HG03064 (cell line): ENCODE results near the gene IL6.
"Not testable (repeated sequence)": the region's sequence is repeated elsewhere in the genome, so short reads cannot be mapped to it uniquely, and the experiment has no call there.

Source experiments
- ATAC-seq: cut with Tn5 transposase; IDR thresholded peaks from one replicate; pipeline ENCODE4 v1.9.1; 2021; ENCODE audit warnings: low read depth; ENCODE audit not compliant: unreplicated experiment

The IL6 gene

DNA sequence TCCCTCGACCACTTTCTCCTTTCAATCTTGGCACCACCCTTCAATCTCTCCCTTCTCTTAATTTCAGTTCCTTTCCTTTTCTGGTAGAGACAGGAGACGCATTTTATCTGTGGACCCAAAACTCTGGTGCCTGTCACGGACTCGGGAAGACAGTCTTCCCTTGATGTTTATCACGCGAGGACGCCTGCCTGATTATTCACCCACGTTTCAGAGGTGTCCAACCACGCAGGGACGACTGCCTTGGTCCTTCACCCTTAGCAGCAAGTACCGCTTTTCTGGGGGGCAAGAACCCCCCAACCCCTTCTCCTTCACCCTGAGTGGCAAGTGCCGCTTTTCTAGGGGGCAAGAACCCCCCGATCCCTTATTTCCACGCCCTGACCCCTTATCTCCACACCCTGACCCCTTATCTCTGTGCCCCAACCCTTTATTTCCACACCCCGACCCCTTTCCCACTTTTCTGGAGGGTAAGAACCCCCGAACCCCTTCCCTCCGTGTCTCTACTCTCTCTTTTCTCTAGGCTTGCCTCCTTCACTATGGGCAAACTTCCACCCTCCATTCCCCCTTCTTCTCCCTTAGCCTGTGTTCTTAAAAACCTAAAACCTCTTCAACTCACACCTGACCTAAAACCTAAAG is 22.9 kb upstream of the IL6 start:
- ATAC-seq, result not testable (repeated sequence)

DNA sequence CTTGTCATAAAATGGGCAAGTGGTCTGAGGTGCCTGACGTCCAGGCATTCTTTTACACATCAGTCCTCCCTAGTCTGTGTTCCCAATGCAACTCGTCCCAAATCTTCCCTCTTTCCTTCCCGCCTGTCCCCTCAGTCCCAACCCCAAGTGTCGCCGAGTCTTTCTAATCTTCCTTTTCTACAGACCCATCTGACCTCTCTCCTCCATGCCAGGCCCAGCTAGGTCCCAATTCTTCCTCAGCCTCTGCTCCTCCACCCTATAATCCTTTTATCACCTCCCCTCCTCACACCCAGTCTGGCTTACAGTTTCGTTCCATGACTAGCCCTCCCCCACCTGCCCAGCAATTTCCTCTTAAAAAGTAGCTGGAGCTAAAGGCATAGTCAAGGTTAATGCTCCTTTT is 22.3 kb upstream of the IL6 start:
- ATAC-seq, result not testable (repeated sequence)

DNA sequence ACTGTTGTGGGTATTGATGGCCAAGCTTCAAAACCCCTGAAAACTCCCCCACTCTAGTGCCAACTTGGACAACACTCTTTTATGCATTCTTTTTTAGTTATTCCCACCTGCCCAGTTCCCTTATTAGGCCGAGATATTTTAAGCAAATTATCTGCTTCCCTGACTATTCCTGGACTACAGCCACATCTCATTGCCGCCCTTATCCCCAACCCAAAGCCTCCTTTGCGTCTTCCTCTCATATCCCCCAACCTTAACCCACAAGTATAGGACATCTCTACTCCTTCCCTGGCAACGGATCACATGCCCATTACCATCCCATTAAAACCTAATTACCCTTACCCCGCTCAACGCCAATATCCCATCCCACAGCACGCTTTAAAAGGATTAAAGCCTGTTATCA is 21.1 kb upstream of the IL6 start:
- ATAC-seq, result not testable (repeated sequence)

- not testable (repeated sequence) for ATAC-seq
These were observed 19.8 kb upstream of the IL6 start for GRCh38 chr7:22707026-22707691.

- not testable (repeated sequence) for ATAC-seq
These were observed 18.8 kb upstream of the IL6 start for GRCh38 chr7:22708214-22708613.

- ATAC-seq, result not testable (repeated sequence)
These were observed 18.3 kb upstream of the IL6 start for GRCh38 chr7:22708677-22709061.

DNA sequence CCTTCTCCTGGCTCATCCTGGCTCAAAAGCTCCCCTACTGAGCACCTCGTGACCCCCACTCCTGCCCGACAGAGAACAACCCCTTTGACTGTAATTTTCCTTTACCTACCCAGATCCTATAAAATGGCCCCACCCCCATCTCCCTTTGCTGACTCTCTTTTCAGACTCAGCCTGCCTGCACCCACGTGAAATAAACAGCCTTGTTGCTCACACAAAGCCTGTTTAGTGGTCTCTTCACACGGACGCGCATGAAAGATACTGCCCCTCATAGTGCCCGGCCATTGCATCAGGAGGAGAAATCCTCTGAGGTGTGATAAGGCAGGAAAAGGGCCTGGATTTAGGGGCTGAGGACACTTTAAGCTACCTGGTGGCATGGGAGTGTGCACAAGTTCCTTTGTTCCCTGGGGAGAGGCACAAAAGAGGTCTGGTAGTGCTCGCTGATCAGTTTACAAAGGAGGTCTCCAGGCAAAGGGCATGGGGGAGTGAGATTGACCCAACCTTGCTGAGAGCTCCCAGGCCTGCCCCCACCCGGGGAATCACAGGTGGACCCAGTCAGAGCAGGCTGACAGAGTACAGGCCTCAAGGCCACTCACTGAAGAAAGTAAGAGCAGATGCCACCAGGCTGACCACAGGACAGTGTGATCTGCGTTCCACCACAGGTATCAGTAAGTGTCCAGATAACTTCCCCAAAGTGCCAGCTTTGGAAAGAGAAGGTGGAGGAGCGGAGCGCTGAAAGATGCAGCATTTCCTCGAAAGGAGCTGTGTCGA is 17.8 kb upstream of the IL6 start:
- not testable (repeated sequence) for ATAC-seq

DNA sequence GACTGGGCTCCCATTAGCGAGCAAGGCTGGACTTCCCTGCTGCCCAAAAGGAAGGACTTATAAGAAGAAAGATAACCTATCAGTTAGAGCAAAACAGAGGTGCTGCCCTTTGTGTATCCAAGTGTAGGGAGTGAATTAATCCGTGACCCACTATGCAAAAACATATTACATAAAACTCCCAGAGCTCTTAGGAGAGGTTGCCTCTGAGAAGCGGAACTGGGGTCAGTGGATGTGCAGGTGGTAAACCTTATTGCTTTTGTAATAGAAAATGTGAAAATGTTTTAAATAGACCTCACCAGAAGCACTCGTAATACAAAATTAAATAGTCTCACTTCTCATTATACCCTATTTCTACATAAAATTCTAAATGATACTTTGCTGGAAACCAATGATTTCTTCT is 17.1 kb upstream of the IL6 start:
- no peak for ATAC-seq

GRCh38 chr7:22712999-22713398 is 14.0 kb upstream of the IL6 start:
- no peak for ATAC-seq

DNA sequence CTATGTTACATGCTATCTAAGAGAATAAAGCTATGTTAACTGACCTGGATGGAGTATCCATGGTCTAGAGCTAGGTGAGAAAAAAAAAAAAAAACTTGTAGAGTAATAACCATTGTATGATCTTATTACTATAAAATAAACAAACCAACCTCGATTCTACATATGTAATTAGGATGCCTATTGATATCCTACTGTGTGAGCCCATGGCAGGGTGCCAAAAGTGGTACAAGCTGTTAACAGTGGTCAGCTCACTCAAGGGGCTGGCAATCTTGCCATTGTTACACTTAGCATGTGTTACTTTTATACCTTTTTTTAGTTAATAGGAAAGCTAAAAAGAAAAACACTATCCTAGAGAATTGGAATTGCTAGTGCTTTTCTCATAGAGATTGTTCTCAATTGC is 13.5 kb upstream of the IL6 start:
- no peak for ATAC-seq

GRCh38 chr7:22715969-22716368 is 11.0 kb upstream of the IL6 start:
- ATAC-seq, result no peak

DNA sequence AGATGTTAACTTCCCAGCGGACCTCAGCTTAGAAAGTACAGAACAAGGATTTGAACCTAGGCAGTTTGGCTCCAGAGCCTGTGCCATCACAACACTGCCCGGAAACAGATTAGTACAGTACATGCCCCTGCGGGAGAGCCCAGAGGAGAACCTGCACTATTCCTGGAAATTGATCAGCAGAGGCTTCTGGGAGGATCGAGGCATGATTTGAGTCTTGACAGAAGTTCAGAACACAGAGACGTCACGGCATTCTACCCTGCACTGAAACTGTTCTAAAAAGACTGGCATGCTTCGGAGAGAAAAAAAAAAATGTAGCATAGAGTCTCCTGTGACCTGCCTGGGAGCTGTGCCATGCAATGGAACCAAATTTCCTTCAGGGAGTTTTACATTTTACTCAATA is 9.2 kb upstream of the IL6 start:
- ATAC-seq, result no peak

- ATAC-seq, result no peak
These were observed 8.7 kb upstream of the IL6 start for GRCh38 chr7:22718200-22718711.

GRCh38 chr7:22718911-22719420 is 8.0 kb upstream of the IL6 start:
- ATAC-seq, result no peak

GRCh38 chr7:22720791-22721786 is 5.9 kb upstream of the IL6 start:
- ATAC-seq, result no peak

DNA sequence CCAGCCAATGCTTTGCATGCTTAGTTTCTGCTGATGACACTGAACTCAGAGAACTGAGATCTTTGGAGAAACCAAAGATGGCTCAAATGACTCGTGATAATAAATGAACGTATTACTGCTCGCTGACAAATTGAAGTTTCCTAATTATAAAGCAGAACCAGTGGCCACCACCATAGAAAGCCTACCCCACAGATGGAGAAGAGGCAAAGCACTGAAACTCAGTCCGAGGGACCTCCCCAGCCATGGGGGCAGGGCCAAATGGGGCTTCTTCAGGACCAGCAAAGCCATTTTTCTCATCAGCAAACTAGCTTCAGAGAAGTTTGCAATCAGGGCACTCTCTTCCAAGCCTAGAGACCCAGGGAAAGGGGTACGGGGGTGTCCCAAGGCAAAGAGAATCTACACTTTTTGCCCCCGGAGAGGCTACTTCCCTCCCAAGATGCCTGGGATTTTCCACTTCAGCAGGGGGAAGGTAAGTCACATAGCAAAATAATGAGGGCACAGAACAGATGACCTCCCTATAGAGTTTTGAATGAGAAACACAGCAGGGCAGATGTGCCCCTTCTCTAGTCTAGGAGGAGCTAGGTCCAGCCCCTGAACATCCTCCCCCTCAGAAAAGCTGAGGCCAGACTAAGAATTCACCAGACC is 4.3 kb upstream of the IL6 start:
- no peak for ATAC-seq

GRCh38 chr7:22723181-22723601 is 3.8 kb upstream of the IL6 start:
- ATAC-seq, result no peak

DNA sequence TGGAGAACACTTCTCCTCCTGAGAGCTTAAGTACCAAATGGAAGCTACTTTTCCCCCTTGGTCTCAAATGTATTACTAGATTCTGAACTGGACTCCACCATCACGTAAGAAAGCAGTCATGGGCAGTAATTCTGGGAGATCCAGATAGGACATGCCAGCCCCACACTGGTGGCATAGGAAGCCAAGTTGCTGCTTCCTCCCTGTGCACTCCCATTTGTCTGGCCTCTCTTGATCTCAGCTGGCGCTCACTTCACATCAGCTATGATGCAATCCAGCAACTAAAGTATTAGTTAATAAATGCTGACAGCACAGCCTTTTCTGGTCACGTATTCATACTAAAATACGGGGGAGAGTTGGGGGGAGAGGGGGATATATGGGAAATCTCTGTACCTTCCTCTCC is 3.4 kb upstream of the IL6 start:
- no peak for ATAC-seq

GRCh38 chr7:22724861-22725260 is 2.1 kb upstream of the IL6 start:
- ATAC-seq, result no peak

DNA sequence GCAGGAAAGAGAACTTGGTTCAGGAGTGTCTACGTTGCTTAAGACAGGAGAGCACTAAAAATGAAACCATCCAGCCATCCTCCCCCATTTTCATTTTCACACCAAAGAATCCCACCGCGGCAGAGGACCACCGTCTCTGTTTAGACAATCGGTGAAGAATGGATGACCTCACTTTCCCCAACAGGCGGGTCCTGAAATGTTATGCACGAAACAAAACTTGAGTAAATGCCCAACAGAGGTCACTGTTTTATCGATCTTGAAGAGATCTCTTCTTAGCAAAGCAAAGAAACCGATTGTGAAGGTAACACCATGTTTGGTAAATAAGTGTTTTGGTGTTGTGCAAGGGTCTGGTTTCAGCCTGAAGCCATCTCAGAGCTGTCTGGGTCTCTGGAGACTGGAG is 1.4 kb upstream of the IL6 start:
- no peak for ATAC-seq
